Epithelial cell of proximal tubule (primary cell): ENCODE data around the gene CDCA3. TPM values are rescaled to one million over a fixed set of nuclear protein-coding genes. Genes with fewer than 3 reads are reported as not detected.
"Not testable (repeated sequence)": the region's sequence is repeated elsewhere in the genome, so short reads cannot be mapped to it uniquely, and the experiment has no call there.

Source experiments
- DNase-seq: peaks from one replicate; pipeline ENCODE4 v3.0.0-alpha.2; 2011; ENCODE audit warnings: low read depth
- H3K4me3 ChIP-seq: 2 replicates; pipeline ENCODE4 v1.5.1; 2011; ENCODE audit warnings: low read depth, mild to moderate bottlenecking, low read length
- total RNA-seq: library from RNA; depleted of rRNA; stranded (reverse); fragments of >200 nt; gene quantifications from 2 replicates; pipeline ENCODE4 v1.2.3, GENCODE V29; 2015
- TF ChIP-seq, protein P1 (sequence below): conservative IDR thresholded peaks from 2 replicates; pipeline ENCODE4 v1.5.1; 2012; ENCODE audit warnings: low read depth, mild to moderate bottlenecking, low read length

CDCA3 gene
- total RNA-seq, 1 donor from 2014 or later = 85.0 TPM

DNA sequence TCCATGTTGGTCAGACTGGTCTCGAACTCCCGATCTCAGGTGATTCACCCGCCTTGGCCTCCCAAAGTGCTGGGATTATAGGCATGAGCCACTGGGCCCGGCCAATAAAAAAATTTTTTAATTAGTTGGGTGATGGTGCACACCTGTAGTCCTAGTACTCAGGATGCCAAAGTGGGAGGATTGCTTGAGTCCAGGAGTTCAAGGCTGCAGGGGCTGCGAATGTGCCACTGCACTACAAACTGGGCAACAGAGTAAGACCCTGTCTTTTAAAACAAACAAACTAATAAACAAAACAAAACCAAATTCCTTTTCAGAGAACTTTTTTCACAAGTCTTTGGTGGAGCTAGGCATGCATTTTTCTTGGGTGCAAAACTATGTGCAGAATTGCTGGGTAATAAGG is 32.2 kb upstream of the CDCA3 start:
- no peak overlapping the region for H3K4me3 ChIP-seq
- TF ChIP-seq, protein P1, sequence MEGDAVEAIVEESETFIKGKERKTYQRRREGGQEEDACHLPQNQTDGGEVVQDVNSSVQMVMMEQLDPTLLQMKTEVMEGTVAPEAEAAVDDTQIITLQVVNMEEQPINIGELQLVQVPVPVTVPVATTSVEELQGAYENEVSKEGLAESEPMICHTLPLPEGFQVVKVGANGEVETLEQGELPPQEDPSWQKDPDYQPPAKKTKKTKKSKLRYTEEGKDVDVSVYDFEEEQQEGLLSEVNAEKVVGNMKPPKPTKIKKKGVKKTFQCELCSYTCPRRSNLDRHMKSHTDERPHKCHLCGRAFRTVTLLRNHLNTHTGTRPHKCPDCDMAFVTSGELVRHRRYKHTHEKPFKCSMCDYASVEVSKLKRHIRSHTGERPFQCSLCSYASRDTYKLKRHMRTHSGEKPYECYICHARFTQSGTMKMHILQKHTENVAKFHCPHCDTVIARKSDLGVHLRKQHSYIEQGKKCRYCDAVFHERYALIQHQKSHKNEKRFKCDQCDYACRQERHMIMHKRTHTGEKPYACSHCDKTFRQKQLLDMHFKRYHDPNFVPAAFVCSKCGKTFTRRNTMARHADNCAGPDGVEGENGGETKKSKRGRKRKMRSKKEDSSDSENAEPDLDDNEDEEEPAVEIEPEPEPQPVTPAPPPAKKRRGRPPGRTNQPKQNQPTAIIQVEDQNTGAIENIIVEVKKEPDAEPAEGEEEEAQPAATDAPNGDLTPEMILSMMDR = no peak
- DNase-seq = no peak

DNA sequence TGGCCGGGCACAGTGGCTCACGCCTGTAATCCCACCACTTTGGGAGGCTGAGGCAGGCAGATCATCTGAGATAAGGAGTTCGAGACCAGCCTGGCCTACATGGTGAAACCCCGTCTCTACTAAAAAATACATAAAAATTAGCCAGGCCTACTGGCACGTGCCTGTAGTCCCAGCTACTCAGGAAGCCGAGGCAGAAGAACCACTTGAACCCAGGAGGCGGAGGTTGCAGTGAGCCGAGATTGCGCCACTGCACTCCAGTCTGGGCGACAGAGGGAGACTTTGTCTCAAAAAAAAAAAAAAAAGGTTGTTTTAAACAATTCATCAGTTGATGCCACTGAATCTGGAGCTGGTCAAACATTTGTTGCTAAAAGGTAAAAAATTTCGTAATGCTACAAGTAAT is 28.7 kb upstream of the CDCA3 start:
- DNase-seq, H3K4me3 ChIP-seq: not testable (repeated sequence)

DNA sequence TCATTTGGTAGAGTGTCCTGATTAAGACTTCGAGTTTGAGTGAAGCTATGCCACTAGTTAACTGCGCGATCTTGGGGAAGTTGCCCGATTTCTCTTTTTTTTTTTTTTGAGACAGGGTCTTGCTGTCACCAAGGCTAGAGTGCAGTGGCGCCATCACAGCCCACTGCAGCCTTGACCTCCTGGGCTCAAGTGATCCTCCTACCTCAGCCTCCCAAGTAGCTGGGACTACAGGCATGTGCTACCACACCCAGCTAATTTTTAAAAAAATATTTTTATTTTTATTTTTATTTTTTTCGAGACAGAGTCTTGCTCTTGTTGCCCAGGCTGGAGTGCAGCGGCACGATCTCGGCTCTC is 22.9 kb upstream of the CDCA3 start:
- H3K4me3 ChIP-seq = peak overlapping the region; percentile 92
- DNase-seq = not testable (repeated sequence)

DNA sequence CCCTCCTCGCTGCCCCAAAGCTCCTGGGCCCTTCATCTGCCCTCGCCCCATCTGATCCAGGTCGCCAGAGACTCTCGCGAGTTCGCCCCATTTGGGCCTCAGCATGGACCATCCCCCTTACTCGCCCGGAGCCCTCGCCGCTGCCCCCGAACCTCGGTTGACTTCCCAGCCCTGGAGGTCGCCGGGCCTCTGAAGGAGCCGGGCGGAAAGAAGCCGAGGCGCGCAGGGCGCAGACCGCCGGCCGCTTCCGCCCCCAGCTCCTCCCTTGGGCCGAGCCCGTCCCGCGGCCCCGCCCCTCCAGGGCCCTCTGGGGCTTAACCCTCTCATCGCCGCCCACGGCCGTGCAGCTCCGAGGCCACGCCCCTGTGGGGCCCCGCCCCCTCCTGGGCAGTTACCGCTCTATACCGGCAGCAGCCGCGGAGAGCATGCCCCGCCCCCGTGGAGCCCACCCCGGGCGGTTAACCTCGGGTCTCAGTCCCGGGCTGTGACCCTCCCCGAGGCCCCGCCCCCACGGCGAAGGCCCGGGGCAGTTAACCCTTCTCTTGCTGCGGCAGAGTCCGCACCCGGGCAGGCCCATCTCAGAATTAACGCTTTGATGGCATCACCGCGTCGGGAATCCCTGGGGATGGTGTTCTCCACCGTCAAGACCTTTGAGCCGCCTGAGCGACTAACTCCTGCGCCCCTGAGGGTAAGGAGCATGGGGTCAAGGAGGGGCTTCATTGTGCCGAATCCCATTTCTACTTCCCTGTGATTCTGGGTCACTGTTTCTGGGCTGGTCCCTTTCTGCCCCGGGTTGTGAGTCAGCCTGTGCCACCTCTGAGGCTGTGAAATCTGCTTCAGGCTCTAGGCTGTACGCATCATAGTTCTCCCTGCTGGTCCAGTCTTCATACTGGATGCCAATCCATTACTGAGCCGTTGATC is 22.3 kb upstream of the CDCA3 start, which contains the start of gene SPSB2:
TSS of gene SPSB2 (minus strand) at position 210 of the 921 bp plus-strand sequence. CDS start 402 bp downstream, outside the sequence.
- DNase-seq = no peak
- peak within 1 kb of the TSS; percentile 92 for H3K4me3 ChIP-seq
- TF ChIP-seq, protein P1 = no peak

DNA sequence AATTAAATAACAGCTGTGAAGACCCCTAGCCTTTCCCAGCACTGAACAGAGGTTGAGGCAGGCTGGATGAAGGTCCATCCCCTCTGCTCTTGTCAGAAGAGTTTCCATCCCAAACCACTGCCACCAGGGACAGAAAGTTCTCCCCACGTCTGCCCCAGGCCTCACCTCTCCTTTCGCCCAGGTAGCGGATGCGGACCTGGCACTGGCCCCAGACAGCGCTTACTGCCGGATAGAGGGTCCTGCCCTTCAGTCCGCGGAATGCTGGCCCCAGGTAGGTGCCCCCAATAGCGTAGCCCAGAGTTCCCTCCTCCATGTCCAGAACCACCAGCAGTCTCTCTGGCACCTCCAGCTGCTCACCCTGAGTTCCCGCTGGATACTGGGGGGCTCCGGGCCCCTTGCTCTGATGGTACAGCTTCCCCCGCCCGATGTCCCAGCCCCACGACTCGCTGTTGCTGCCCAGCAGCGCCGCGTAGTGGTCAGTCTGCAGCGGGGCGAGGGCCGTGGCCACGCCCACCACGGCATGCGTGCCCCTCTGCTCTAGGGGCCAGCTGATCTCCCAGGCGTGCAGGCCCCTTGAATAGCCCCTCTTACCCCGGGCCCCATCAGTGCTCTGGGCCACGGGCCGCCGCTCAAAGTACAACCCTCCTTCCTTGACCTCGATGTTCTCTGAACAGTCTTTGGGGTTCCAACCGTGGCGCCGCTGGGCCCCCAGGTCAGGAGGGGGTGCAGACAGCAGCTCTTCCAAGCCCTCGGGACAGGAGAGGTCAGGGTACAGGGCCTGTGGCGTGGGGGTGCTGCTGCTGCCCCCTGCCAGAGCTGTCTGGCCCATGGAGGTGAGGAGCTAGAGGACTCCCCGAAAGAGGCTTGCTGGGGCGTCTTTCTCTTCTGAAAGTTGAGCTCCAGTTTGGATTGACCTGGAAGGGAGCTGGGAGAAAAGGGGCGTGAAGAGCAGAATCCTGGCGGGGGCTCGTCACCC is 21.3 kb upstream of the CDCA3 start:
- TF ChIP-seq, protein P1 = peak; percentile 92
- peak overlapping the region; percentile 92 for H3K4me3 ChIP-seq
- DNase-seq = no peak

DNA sequence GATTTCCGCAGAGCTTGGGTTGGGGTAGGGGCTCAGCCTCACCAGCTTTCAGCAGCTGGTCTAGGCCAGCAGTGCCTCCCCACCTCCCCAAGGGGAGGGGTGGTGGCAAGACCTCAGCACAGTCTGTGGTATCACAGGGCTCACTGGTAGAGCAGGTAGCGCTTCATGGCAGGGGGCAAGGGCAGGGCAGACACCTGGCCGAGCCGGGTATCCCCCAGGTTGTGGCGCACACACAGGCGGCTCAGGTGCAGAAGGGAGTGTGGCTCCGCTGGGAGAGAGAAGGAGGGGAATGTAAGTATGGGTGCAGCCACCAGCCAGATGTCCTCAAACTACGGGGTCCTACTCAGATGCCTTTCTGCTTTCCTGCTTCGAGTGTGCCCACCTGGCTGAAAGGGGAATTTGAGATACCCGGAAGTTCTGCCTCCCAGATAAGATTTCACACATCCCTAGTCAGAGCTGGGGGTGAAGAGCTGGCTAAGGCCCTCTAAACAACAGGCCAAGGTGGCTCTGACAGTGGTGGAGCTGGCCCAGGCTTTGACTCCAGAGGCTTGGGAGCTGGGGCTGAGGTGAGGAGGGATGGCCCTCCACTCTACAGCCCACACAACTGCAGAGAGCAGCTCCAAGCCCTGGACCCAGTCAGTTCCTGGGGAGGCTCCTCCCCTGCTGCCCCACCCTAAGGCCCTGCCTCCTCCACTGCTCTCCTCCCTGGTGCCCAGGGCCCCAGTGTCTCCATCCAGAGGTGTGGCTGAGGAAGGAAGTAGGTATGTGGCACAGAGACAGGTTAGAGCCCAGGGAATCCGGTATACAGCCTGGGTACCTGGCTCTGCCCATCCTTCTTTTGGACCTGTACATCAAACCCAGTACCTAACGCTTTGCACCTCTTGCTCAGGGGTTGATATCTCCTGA is 20.2 kb upstream of the CDCA3 start:
- TF ChIP-seq, protein P1 = peak; percentile 3

DNA sequence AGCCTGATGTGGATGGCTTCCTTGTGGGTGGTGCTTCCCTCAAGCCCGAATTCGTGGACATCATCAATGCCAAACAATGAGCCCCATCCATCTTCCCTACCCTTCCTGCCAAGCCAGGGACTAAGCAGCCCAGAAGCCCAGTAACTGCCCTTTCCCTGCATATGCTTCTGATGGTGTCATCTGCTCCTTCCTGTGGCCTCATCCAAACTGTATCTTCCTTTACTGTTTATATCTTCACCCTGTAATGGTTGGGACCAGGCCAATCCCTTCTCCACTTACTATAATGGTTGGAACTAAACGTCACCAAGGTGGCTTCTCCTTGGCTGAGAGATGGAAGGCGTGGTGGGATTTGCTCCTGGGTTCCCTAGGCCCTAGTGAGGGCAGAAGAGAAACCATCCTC is 19.2 kb upstream of the CDCA3 start:
- H3K4me3 ChIP-seq, DNase-seq: not testable (repeated sequence)

More for the DNA sequence above, 20.2 kb upstream of the CDCA3 start:
- DNase-seq = no peak
- peak overlapping the region; percentile 92 for H3K4me3 ChIP-seq
